GM21367 (cell line): Measurements from ENCODE around the gene ZNF784.

Experiments
- ATAC-seq: cut with Tn5 transposase; IDR thresholded peaks from one replicate; pipeline ENCODE4 v1.9.1; 2021; ENCODE audit not compliant: unreplicated experiment

Gene ZNF784

GRCh38 chr19:55644191-55644833, 19.9 kb upstream of the ZNF784 start:
- no peak for ATAC-seq

GRCh38 chr19:55643887-55644176, 19.5 kb upstream of the ZNF784 start:
- no peak for ATAC-seq

- ATAC-seq: no peak
Observed at GRCh38 chr19:55643003-55643886, 18.9 kb upstream of the ZNF784 start, which contains the start of gene ZNF581. ZNF581 (plus strand) TSS chr19:55643649; CDS start chr19:55644572, 923 bp downstream.

GRCh38 chr19:55642153-55643002, 18.0 kb upstream of the ZNF784 start:
- no peak for ATAC-seq

- ATAC-seq: no peak
Observed at GRCh38 chr19:55641426-55642152, 17.2 kb upstream of the ZNF784 start.

- no peak for ATAC-seq
Observed at GRCh38 chr19:55640577-55641425, 16.4 kb upstream of the ZNF784 start, which contains the start of gene ZNF580. ZNF580 (plus strand) TSS chr19:55641002; CDS start chr19:55642509, 1,507 bp downstream.

- ATAC-seq: no peak
Observed at GRCh38 chr19:55640043-55640576, 15.7 kb upstream of the ZNF784 start.

GRCh38 chr19:55638864-55639359, 14.5 kb upstream of the ZNF784 start:
- ATAC-seq: no peak

GRCh38 chr19:55637534-55637933, 13.2 kb upstream of the ZNF784 start:
- ATAC-seq: no peak

GRCh38 chr19:55636723-55637122, 12.4 kb upstream of the ZNF784 start:
- no peak for ATAC-seq

- ATAC-seq: no peak
Observed at GRCh38 chr19:55635856-55636440, 11.6 kb upstream of the ZNF784 start.

GRCh38 chr19:55635334-55635717, 11.0 kb upstream of the ZNF784 start:
- no peak for ATAC-seq

- ATAC-seq: no peak
Observed at GRCh38 chr19:55633861-55634260, 9.5 kb upstream of the ZNF784 start.

- no peak for ATAC-seq
Observed at GRCh38 chr19:55632463-55632834, 8.1 kb upstream of the ZNF784 start.

GRCh38 chr19:55626350-55626749, 2.0 kb upstream of the ZNF784 start:
- ATAC-seq: no peak

GRCh38 chr19:55625004-55625326, 599 bp upstream of the ZNF784 start:
- ATAC-seq: no peak

- no peak for ATAC-seq
Observed at GRCh38 chr19:55623561-55623960, 805 bp downstream of the ZNF784 start.

GRCh38 chr19:55623130-55623529, 1.2 kb downstream of the ZNF784 start:
- no peak for ATAC-seq

GRCh38 chr19:55622242-55622969, 2.0 kb downstream of the ZNF784 start:
- ATAC-seq: no peak
